ENCODE data around the gene GJA1. TPM values are rescaled to one million over a fixed set of nuclear protein-coding genes. Genes with fewer than 3 reads are reported as not detected.
"Not testable (repeated sequence)": the region's sequence is repeated elsewhere in the genome, so short reads cannot be mapped to it uniquely, and the experiment has no call there.

Gene GJA1
- total RNA-seq, 2 donors from 2014 or later, result 160 to 218 TPM

- ATAC-seq (peak in 1 of 2 donors; percentile 31), DNase-seq (no peak)
- intact Hi-C loops (cut with DNase I), result loop anchor here (2.0 to 10.0 kb wide), 4 partner anchors 151 to 598 kb away; no protein-coding TSS in a partner anchor
Observed at GRCh38 chr6:121434037-121434770, 1.2 kb upstream of the GJA1 start.

DNA sequence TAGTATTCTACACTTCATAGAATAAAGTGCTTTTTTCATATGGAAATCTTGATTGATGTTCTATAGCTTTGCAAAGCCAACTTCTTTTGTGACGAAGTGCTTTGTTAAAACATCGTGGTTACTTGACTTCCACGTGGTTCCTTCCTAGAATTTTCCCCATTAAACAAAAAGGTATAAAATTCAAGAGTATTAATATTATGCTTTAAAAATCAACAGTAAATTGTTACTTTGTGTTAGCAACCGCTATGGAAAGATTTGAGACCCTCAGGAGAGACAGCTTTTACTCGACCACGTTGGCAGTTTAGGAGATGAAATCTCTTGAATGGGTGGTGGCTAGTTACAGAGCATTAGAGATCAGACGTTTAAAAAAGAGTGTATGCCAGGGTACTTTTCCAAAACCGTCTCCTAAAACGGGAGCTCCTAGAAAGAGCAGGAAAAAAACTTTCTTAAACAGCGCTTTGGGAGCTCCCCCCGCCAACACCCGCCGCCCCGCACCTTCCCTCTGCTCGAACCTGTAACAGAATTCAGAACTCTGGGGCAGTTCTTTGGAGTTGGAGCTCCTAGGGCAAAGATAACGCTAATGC lies 920 bp downstream of the GJA1 start:
- intact Hi-C loops (cut with DNase I), result loop anchor here (10.0 kb wide), 2 partner anchors 148 to 408 kb away; no protein-coding TSS in a partner anchor
- no peak for DNase-seq
- ATAC-seq, result peak in 1 of 2 donors; percentile 11

GRCh38 chr6:121436960-121437850 lies 1.8 kb downstream of the GJA1 start:
- ATAC-seq (peak; percentile 54 to 60), DNase-seq (peak; percentile 64)
- intact Hi-C loops (cut with DNase I), result loop anchor here (10.0 kb wide), 2 partner anchors 148 to 408 kb away; no protein-coding TSS in a partner anchor

GRCh38 chr6:121437851-121438651 lies 2.6 kb downstream of the GJA1 start:
- DNase-seq, result peak; percentile 34
- peak; percentile 23 to 27 for ATAC-seq
- intact Hi-C loops (cut with DNase I), result loop anchor here (10.0 kb wide), 2 partner anchors 147 to 407 kb away; no protein-coding TSS in a partner anchor

DNA sequence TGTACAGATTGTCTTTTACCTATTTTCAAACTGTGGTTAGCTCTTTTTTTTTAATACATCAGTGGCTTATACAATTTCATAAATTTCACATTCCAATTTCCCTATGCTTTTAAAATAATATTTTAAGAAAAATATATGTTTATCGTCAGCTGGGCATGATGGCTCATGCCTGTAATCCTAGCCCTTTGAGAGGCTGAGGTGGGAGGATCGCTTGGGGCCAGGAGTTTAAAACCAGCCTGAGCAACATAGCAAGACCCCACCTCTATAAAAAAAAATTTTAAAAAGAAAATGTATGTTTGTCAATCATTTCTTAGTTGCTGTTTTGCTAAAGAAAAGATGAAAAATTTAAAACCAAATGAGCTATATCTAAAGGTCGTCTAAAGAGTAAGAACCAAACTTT lies 3.4 kb downstream of the GJA1 start:
- no peak for ATAC-seq

GRCh38 chr6:121439475-121439874 lies 4.0 kb downstream of the GJA1 start:
- ATAC-seq (no peak), DNase-seq (no peak)
- intact Hi-C loops (cut with DNase I), result loop anchor here (10.0 kb wide), 2 partner anchors 145 to 405 kb away; no protein-coding TSS in a partner anchor

More for the DNA sequence above, 3.4 kb downstream of the GJA1 start:
- no peak for DNase-seq
- intact Hi-C loops (cut with DNase I), result loop anchor here (10.0 kb wide), 2 partner anchors 146 to 406 kb away; no protein-coding TSS in a partner anchor

- intact Hi-C loops (cut with DNase I), result loop anchor here (10.0 kb wide), 2 partner anchors 145 to 405 kb away; no protein-coding TSS in a partner anchor
- ATAC-seq, result no peak
- DNase-seq, result no peak
Observed at GRCh38 chr6:121439926-121440325, 4.5 kb downstream of the GJA1 start.

DNA sequence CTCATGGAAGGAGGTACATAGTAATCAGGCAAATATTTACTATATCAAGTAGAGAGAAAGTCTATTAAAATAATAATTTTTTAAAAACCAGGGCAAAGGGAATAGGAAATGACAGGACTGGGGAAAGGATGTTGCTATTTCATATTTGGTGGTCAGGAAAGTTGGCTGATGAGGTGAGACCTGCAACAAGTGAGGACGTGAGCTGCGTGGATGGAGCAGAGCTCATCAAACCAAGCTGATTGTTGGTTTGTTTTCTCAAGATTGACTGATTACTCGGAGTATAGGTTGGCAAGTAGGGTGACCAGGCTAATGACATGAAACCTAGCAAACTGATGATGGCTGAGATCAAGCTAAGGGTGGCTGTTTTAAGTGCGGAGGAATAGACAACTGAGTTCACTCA lies 6.0 kb downstream of the GJA1 start:
- ATAC-seq (no peak), DNase-seq (no peak)
- intact Hi-C loops (cut with DNase I), result no loop called here

- no peak for DNase-seq
- intact Hi-C loops (cut with DNase I), result no loop called here
Observed at GRCh38 chr6:121442576-121442975, 7.1 kb downstream of the GJA1 start.

DNA sequence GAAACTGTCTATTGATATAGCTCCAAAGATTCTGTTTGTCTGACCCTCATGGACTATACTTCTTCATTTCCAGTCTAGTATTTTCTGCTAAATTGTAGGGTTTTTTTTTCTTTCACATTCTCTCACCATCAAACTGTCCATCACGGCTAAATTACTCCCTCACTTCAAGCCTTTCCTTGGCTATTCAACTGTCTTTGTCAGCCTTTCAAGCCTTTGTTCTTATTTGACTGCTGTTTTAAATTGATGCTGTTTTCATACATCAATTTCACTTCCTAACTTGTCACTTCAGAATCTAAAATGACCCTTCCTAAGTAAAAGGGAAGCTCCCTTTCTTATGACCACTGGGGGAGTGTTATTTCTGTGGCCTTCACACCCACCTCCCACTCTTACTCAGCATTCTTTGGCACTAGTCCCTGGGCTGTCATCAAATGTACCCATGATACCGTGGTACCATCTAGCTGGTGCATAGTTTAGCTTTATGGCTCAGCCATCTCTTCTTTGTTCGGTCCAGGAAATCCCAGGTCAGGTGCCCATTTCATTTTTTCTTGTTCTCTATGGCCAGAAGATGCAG lies 8.6 kb downstream of the GJA1 start:
- DNase-seq (peak; percentile 31), ATAC-seq (peak; percentile 70 to 86)
- intact Hi-C loops (cut with DNase I), result no loop called here

More at GRCh38 chr6:121442576-121442975, 7.1 kb downstream of the GJA1 start:
- peak; percentile 16 to 34 for ATAC-seq

GRCh38 chr6:121446705-121447104 lies 11.3 kb downstream of the GJA1 start:
- ATAC-seq; intact Hi-C loops (cut with DNase I): not testable (repeated sequence)

GRCh38 chr6:121447746-121448145 lies 12.3 kb downstream of the GJA1 start:
- intact Hi-C loops (cut with DNase I); DNase-seq; ATAC-seq: not testable (repeated sequence)

More at GRCh38 chr6:121446705-121447104, 11.3 kb downstream of the GJA1 start:
- DNase-seq, result not testable (repeated sequence)

- intact Hi-C loops (cut with DNase I); ATAC-seq; DNase-seq: not testable (repeated sequence)
Observed at GRCh38 chr6:121448528-121448927, 13.1 kb downstream of the GJA1 start.

- no peak for DNase-seq
- intact Hi-C loops (cut with DNase I), result no loop called here
- ATAC-seq, result no peak
Observed at GRCh38 chr6:121449331-121449730, 13.9 kb downstream of the GJA1 start.

DNA sequence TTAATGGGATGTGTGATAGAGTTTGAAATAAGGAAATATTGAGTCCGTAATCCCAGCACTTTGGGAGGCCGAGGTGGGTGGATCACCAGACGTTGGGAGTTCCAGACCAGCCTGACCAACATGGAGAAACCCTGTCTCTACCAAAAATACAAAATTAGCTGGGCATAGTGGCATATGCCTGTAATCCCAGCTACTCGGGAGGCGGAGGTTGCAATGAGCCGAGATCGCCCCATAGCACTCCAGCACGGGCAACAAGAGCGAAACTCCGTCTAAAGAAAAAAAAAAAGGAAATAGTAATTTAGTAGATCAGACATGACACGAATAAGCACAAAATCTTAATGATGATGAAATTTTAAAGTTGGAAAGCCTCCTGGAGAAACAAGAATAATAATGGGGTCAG lies 14.8 kb downstream of the GJA1 start:
- intact Hi-C loops (cut with DNase I), result no loop called here
- ATAC-seq, result no peak
- no peak for DNase-seq

GRCh38 chr6:121451250-121451649 lies 15.8 kb downstream of the GJA1 start:
- intact Hi-C loops (cut with DNase I), result no loop called here
- ATAC-seq (no peak), DNase-seq (no peak)

- no peak for DNase-seq
- intact Hi-C loops (cut with DNase I), result no loop called here
Observed at GRCh38 chr6:121453191-121453590, 17.7 kb downstream of the GJA1 start.

GRCh38 chr6:121460170-121460569 lies 24.7 kb downstream of the GJA1 start:
- no peak for ATAC-seq
- intact Hi-C loops (cut with DNase I), result no loop called here
- no peak for DNase-seq

More at GRCh38 chr6:121453191-121453590, 17.7 kb downstream of the GJA1 start:
- no peak for ATAC-seq

Data from left cardiac atrium (tissue), 4 donors.